GM18508 (cell line): Measurements from ENCODE around the gene PHF13.
"Not testable (repeated sequence)": the region's sequence is repeated elsewhere in the genome, so short reads cannot be mapped to it uniquely, and the experiment has no call there.

Source experiments
- ATAC-seq: cut with Tn5 transposase; IDR thresholded peaks from one replicate; pipeline ENCODE4 v1.9.1; 2021; ENCODE audit warnings: moderate number of reproducible peaks; ENCODE audit not compliant: insufficient read depth, unreplicated experiment

The PHF13 gene

DNA sequence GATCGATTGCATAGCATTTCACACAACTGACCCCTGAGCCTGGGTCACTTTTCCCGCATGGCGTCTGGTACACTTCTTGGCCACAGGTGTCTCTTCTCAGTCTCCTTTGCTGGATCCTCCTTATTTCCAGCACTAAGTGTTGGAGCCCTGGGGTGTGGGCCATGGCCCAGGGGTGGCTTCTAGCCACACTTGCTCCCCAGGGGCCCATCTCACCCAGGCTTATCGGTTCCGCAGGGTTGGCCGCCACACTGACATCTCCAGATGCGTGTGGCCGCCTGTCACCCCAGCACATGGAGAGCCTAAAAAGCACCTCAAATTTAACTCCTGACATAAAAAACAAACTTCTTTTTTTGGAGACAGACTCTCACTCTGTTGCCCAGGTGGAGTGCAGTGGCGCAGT is 13.5 kb downstream of the PHF13 start:
- no peak for ATAC-seq

GRCh38 chr1:6627841-6628545 is 14.5 kb downstream of the PHF13 start:
- no peak for ATAC-seq

- ATAC-seq: no peak
Measured at GRCh38 chr1:6628971-6629479, 15.5 kb downstream of the PHF13 start.

GRCh38 chr1:6630027-6630426 is 16.5 kb downstream of the PHF13 start:
- ATAC-seq: no peak

- no peak for ATAC-seq
Measured at GRCh38 chr1:6631058-6631457, 17.5 kb downstream of the PHF13 start.

GRCh38 chr1:6632588-6633514 is 19.3 kb downstream of the PHF13 start:
- no peak for ATAC-seq

GRCh38 chr1:6634371-6635052 is 21.0 kb downstream of the PHF13 start:
- no peak for ATAC-seq

- no peak for ATAC-seq
Measured at GRCh38 chr1:6635161-6635909, 21.8 kb downstream of the PHF13 start.

GRCh38 chr1:6635910-6636760 is 22.6 kb downstream of the PHF13 start:
- no peak for ATAC-seq

- ATAC-seq: not testable (repeated sequence)
Measured at GRCh38 chr1:6636778-6637177, 23.2 kb downstream of the PHF13 start.

DNA sequence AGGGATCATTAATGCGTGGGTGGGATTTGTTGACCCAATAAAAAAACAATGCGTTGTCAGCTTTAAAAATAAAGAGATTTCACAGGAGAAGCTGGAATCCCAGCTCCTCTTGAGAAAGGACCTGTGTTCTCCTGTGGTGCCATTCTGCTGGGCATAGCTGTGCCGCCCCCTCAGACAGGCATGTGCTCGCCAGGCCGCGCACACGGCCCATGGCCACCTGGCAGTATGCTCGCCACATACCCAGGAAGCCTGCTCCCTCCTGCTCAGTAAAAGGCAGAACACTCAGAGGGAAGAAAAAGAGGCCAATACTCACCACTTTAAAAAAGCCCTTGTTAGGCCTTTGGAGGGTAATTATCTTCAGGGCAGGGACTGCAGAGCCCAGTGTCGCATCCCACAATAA is 24.2 kb downstream of the PHF13 start:
- ATAC-seq: no peak

- no peak for ATAC-seq
Measured at GRCh38 chr1:6638226-6638625, 24.7 kb downstream of the PHF13 start.

DNA sequence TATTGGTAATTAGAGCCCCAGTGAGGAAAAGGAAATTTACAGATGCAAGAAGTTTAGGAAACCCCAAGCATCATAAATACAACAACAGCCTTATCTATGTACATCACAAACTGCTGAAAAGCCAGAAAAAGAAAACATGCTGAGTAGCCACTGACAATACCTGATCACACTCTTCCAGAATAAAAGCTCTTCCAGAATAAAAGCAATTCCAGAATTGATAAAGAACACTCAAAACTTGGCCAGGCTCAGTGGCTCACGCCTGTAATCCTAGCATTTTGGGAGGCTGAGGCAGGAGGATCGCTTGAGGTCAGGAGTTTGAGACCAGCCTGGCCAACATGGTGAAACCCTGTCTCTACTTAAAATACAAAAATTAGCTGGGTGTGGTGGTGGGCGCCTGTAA is 27.3 kb downstream of the PHF13 start:
- ATAC-seq: not testable (repeated sequence)

DNA sequence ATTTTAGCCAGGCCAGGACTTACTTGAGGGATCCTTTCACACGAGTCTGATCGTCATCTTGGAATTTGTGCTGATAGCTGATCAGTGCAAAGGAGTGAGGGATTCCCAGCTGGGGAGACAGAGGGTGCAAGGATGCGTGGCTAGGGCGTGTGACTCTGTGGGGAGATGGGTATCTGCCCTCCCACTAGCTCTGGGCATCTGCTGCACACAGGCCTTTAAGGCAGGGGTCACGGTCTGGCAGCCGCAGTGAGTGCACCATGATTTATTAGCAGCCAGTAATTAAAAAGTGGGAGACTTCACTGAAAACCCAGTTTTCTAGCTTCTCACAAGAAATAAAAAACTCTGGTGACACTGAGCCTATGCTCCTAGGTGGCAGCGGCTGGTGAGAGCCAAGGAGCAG is 31.5 kb downstream of the PHF13 start:
- ATAC-seq: no peak

DNA sequence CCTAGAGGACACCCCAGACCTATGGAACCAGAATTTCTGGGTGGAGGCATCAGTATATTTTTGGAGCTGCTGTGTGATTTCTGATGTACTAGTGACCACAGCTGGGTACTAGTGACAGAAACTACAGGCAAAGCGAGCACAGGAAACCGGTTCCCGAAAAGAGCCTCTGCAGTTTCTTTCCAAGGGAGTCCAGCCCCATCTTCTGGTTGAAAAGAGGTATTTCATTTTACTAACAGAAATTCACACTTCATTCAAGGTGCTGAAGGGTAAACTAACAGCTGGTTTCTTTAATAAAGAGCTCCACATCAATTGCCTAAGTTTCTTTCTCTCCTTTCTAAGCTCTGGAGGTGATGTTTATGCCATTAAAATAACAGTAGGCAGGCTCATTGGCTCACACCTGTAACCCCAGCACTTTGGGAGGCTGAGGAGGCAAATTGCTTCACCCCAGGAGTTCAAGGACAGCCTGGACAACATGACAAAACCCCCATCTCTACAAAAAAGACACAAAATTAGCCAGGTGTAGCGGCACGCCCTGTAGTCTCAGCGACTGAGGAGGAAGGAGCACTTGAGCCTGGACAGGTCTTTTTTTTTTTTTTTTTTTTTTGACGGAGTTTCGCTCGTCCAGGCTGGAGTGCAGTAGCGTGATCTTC is 33.1 kb downstream of the PHF13 start:
- ATAC-seq: no peak

DNA sequence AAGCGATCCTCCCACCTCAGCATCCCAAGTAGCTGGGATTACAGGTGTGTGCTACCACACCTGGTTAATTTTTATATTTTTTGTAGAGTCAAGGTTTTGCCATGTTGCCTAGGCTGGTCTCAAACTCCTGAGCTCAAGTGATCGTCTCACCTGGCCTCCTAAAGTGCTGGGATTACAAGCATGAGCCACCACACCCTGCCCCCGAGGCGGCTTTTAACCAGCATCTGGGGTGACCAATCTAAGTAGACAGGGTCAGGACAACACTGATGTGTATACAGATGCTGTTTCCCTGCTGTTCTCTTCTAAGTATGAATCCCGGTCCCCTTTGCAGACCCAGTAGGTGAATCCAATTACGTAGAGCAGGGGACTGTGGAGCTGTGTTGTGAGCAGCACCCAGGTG is 35.0 kb downstream of the PHF13 start:
- no peak for ATAC-seq

DNA sequence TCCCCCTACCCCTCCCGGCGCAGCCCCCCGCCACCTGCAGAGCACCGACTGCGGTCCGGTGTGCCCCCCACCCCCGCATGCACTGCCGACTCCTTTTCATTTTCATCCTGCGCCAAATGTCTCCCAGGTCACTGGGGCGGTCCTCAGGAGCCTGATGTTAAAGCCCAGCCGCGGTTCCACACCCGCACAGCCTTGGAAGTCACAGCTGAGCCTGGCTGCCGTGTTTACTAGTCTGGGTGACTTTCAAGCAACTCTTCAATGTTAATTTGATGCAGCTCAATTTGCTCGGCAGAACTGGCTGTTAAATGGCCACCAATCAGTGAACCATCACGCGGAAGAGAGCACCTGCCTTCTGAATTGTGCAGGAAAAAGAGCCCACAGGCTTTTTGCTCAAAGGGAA is 38.4 kb downstream of the PHF13 start:
- no peak for ATAC-seq

GRCh38 chr1:6652986-6653385 is 39.5 kb downstream of the PHF13 start:
- ATAC-seq: no peak
